Lower leg skin (tissue), 3 donors: ENCODE results near the gene DOK1.

Experiments used
- POLR2A ChIP-seq, 2 donors: fragments of 450-650 bp; IDR thresholded peaks; one replicate each; pipeline ENCODE4 v1.6.1; 2016 to 2017; ENCODE audit warnings: antibody characterized with exemption in 2 of 2, mild to moderate bottlenecking in 1 of 2, moderate library complexity in 1 of 2
- TF ChIP-seq, protein P1 (sequence below), 3 donors: fragments of 450-650 bp; IDR thresholded peaks; one replicate each; pipeline ENCODE4 v1.5.1; 2016; ENCODE audit warnings: antibody characterized with exemption in 3 of 3, mild to moderate bottlenecking in 3 of 3, moderate library complexity in 2 of 3

DNA sequence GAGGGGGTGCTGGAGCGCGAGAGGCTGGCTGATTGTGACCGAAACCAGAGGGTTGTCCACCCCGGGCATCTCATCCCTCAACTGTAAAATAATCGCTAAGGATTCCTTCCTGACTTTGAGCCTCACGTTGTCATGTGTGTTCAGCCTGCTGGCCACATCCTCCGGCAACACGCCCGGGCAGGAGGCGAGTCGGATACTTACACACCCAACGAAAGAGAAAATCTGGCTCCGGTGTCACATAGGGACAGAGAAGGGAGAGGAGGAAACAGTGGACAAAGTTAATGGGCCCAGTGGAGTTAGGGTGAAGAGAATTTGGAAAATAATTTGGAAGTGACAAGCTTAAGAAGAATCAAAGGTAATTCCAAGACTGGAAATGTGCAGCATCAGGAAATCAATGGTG is 37.9 kb upstream of the DOK1 start:
- TF ChIP-seq, protein P1, sequence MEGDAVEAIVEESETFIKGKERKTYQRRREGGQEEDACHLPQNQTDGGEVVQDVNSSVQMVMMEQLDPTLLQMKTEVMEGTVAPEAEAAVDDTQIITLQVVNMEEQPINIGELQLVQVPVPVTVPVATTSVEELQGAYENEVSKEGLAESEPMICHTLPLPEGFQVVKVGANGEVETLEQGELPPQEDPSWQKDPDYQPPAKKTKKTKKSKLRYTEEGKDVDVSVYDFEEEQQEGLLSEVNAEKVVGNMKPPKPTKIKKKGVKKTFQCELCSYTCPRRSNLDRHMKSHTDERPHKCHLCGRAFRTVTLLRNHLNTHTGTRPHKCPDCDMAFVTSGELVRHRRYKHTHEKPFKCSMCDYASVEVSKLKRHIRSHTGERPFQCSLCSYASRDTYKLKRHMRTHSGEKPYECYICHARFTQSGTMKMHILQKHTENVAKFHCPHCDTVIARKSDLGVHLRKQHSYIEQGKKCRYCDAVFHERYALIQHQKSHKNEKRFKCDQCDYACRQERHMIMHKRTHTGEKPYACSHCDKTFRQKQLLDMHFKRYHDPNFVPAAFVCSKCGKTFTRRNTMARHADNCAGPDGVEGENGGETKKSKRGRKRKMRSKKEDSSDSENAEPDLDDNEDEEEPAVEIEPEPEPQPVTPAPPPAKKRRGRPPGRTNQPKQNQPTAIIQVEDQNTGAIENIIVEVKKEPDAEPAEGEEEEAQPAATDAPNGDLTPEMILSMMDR (IDR thresholded peaks at IDR 0.05), result no peak
- TF ChIP-seq POLR2A (IDR thresholded peaks at IDR 0.05), result no peak
